IMR-90 (cell line): ENCODE measurements around the gene ZACN. TPM values are rescaled to one million over a fixed set of nuclear protein-coding genes. Genes with fewer than 3 reads are reported as not detected.

Source experiments
- ATAC-seq: fragments of 200-7000 bp; cut with Tn5 transposase; 2 replicates; pipeline ENCODE4 v1.9.1; 2020; ENCODE audit warnings: low read depth, mild to moderate bottlenecking, moderate library complexity
- BruUV-seq: library from RNA; stranded (reverse); fragments of 400-500 nt; replicated peaks from 2 replicates; lab custom pipeline; 2021; lab: Mats Ljungman, UMichigan
- CTCF ChIA-PET: fragments of 300-600 bp; formaldehyde crosslinking; extraction: SDS; loops from one replicate; lab custom pipeline; 2021; ENCODE audit warnings: antibody characterized with exemption; lab: Yijun Ruan, JAX
- POLR2A ChIA-PET: fragments of 300-600 bp; sonication (Branson Sonifier 250); formaldehyde crosslinking; loops from one replicate; lab custom pipeline; 2022; ENCODE audit warnings: antibody characterized with exemption; ENCODE audit not compliant: unreplicated experiment; lab: Charles Lee
- DNase-seq: peaks from one replicate; pipeline ENCODE4 v3.0.0; 2013
- H2AFZ ChIP-seq: replicated peaks from 2 replicates; pipeline ENCODE3; 2013; ENCODE audit warnings: low read length, mild to moderate bottlenecking; ENCODE audit not compliant: poor library complexity
- H2AK5ac ChIP-seq: 2 replicates; pipeline ENCODE4 v1.6.1; 2013; ENCODE audit warnings: low read depth, low read length, inconsistent platforms
- H2AK9ac ChIP-seq: replicated peaks from 2 replicates; pipeline ENCODE3; 2013; ENCODE audit warnings: mild to moderate bottlenecking, low read depth, low read length, moderate library complexity; ENCODE audit not compliant: poor library complexity
- H2BK120ac ChIP-seq: 2 replicates; pipeline ENCODE4 v1.6.1; 2013; ENCODE audit warnings: low read depth, low read length, inconsistent platforms
- H2BK15ac ChIP-seq: 3 replicates; pipeline ENCODE4 v1.6.1; 2013; ENCODE audit warnings: low read depth, low read length, inconsistent platforms
- H2BK20ac ChIP-seq: 2 replicates; pipeline ENCODE4 v1.6.1; 2013; ENCODE audit warnings: low read depth, mild to moderate bottlenecking, inconsistent platforms, low read length, moderate library complexity
- H2BK5ac ChIP-seq: 2 replicates; pipeline ENCODE4 v1.6.1; 2013; ENCODE audit warnings: mild to moderate bottlenecking, low read depth, low read length, inconsistent platforms; ENCODE audit not compliant: poor library complexity, severe bottlenecking
- H3K14ac ChIP-seq: replicated peaks from 2 replicates; pipeline ENCODE4 v1.6.1; 2013; ENCODE audit warnings: low read depth, low read length, inconsistent platforms
- H3K18ac ChIP-seq: 2 replicates; pipeline ENCODE4 v1.6.1; 2013; ENCODE audit warnings: low read depth, low read length, control low read depth
- H3K23ac ChIP-seq: 2 replicates; pipeline ENCODE4 v1.6.1; 2013; ENCODE audit warnings: low read depth, low read length, inconsistent platforms
- H3K27ac ChIP-seq: 2 replicates; pipeline ENCODE4 v1.5.1; 2013; ENCODE audit warnings: mild to moderate bottlenecking, control low read depth, low read length; ENCODE audit not compliant: insufficient read depth
- H3K27me3 ChIP-seq: 2 replicates; pipeline ENCODE4 v1.6.1; 2013; ENCODE audit warnings: low read length; ENCODE audit not compliant: control insufficient read depth, insufficient read depth
- H3K36me3 ChIP-seq: 2 replicates; pipeline ENCODE4 v1.6.1; 2013; ENCODE audit warnings: low read length, mixed read lengths; ENCODE audit not compliant: control insufficient read depth, insufficient read depth
- H3K4ac ChIP-seq: 2 replicates; pipeline ENCODE4 v1.6.1; 2013; ENCODE audit warnings: low read depth, low read length, inconsistent platforms
- H3K4me1 ChIP-seq: 2 replicates; pipeline ENCODE4 v1.6.1; 2013; ENCODE audit warnings: low read length, mixed read lengths; ENCODE audit not compliant: control insufficient read depth, insufficient read depth
- H3K4me2 ChIP-seq: 2 replicates; pipeline ENCODE4 v1.6.1; 2013; ENCODE audit warnings: low read depth, mild to moderate bottlenecking, control low read depth, low read length, moderate library complexity
- H3K4me3 ChIP-seq: 2 replicates; pipeline ENCODE4 v1.5.1; 2013; ENCODE audit warnings: low read depth, mild to moderate bottlenecking, control low read depth, low read length, moderate library complexity; ENCODE audit not compliant: insufficient read depth
- H3K56ac ChIP-seq: 2 replicates; pipeline ENCODE4 v1.6.1; 2013; ENCODE audit warnings: low read length, inconsistent platforms; ENCODE audit not compliant: insufficient read depth; ENCODE audit errors: extremely low read depth
- H3K79me1 ChIP-seq, 2 experiments: 2 replicates each; pipeline ENCODE4 v1.6.1; 2013; ENCODE audit warnings: low read length in 2 of 2, inconsistent platforms in 1 of 2, low read depth in 1 of 2
- H3K9ac ChIP-seq: 2 replicates; pipeline ENCODE4 v1.6.1; 2013; ENCODE audit warnings: low read depth, low read length, control low read depth
- H3K9me1 ChIP-seq: 2 replicates; pipeline ENCODE4 v1.6.1; 2013; ENCODE audit warnings: low read length, inconsistent platforms; ENCODE audit not compliant: insufficient read depth
- H3K9me3 ChIP-seq: 2 replicates; pipeline ENCODE4 v1.6.1; 2013; ENCODE audit warnings: low read length; ENCODE audit not compliant: control insufficient read depth, insufficient read depth
- H4K20me1 ChIP-seq: 2 replicates; pipeline ENCODE4 v1.6.1; 2013; ENCODE audit warnings: low read length, inconsistent platforms; ENCODE audit not compliant: insufficient read depth
- H4K5ac ChIP-seq: 2 replicates; pipeline ENCODE4 v1.6.1; 2013; ENCODE audit warnings: mild to moderate bottlenecking, low read depth, low read length, control low read depth
- H4K8ac ChIP-seq, 2 experiments: 2 replicates each; pipeline ENCODE4 v1.6.1; 2013; ENCODE audit warnings: low read depth in 2 of 2, low read length in 2 of 2, control low read depth in 1 of 2, inconsistent platforms in 1 of 2
- H4K91ac ChIP-seq: 2 replicates; pipeline ENCODE4 v1.6.1; 2013; ENCODE audit warnings: low read depth, low read length, inconsistent platforms; ENCODE audit not compliant: insufficient read depth
- BHLHE40 ChIP-seq: fragments of 150-350 bp; IDR thresholded peaks from 2 replicates; pipeline ENCODE4 v1.6.1; 2016; ENCODE audit warnings: mild to moderate bottlenecking, low read depth, low read length
- CEBPB ChIP-seq: IDR thresholded peaks from 2 replicates; pipeline ENCODE4 v1.6.1; 2012; ENCODE audit warnings: low read depth, low read length, improper control_type of control experiment
- CHD1 ChIP-seq: IDR thresholded peaks from 2 replicates; pipeline ENCODE4 v1.6.1; 2012; ENCODE audit warnings: low read depth, low read length, improper control_type of control experiment
- ELK1 ChIP-seq: fragments of 150-350 bp; IDR thresholded peaks from 2 replicates; pipeline ENCODE4 v1.6.1; 2016; ENCODE audit warnings: low read depth, mild to moderate bottlenecking, low read length, moderate library complexity, borderline replicate concordance
- FOS ChIP-seq: fragments of 150-350 bp; IDR thresholded peaks from 2 replicates; pipeline ENCODE4 v1.6.1; 2016; ENCODE audit warnings: low read depth, low read length
- MAFK ChIP-seq: IDR thresholded peaks from 2 replicates; pipeline ENCODE4 v1.6.1; 2012; ENCODE audit warnings: low read depth, low read length, improper control_type of control experiment
- MXI1 ChIP-seq: IDR thresholded peaks from 2 replicates; pipeline ENCODE4 v1.6.1; 2012; ENCODE audit warnings: low read depth, mild to moderate bottlenecking, low read length, moderate library complexity, borderline replicate concordance
- RCOR1 ChIP-seq: IDR thresholded peaks from 2 replicates; pipeline ENCODE4 v1.6.1; 2012; ENCODE audit warnings: mild to moderate bottlenecking, low read length, improper control_type of control experiment; ENCODE audit not compliant: insufficient replicate concordance
- RFX5 ChIP-seq: IDR thresholded peaks from 2 replicates; pipeline ENCODE4 v1.8.0; 2012; ENCODE audit warnings: low read depth, mild to moderate bottlenecking, low read length, moderate library complexity
- SMC3 ChIP-seq: fragments of 150-350 bp; IDR thresholded peaks from 2 replicates; pipeline ENCODE4 v1.6.1; 2016; ENCODE audit warnings: low read depth, mild to moderate bottlenecking, antibody characterized with exemption, low read length, moderate library complexity
- USF2 ChIP-seq: fragments of 150-350 bp; IDR thresholded peaks from 2 replicates; pipeline ENCODE4 v1.6.1; 2017; ENCODE audit warnings: mild to moderate bottlenecking, antibody characterized with exemption, low read length, low read depth
- WGBS, 2 experiments: methylation state at CpG; one replicate each; pipeline versions ENCODE4 v1.1.5 to v1.1.7; 2013; ENCODE audit warnings: missing lambda C conversion rate in 2 of 2; ENCODE audit not compliant: insufficient read length in 1 of 2; ENCODE audit errors: extremely low coverage in 2 of 2; 5-methylcytosine and 5-hydroxymethylcytosine counted together
- dilution Hi-C: fragments of 300-500 bp; cut with HindIII; formaldehyde crosslinking; loops from one replicate; pipeline ENCODE4 v1.14.3; 2018; ENCODE audit warnings: low sequenced_read_pairs; ENCODE audit not compliant: unreplicated experiment
- in situ Hi-C: fragments of 300-500 bp; cut with MboI; formaldehyde crosslinking; loops from 3 replicates; pipeline ENCODE4 v1.14.3; 2019; ENCODE audit warnings: low sequenced_read_pairs, inconsistent platforms, mixed read lengths
- intact Hi-C: fragments of 100-400 bp; cut with micrococcal nuclease; formaldehyde crosslinking; loops from 2 replicates; pipeline ENCODE4 v1.10.0; 2022
- polyA plus RNA-seq, 3 experiments: library from polyadenylated mRNA; depleted of rRNA; stranded (reverse); fragments of >200 nt; gene quantifications; 2 replicates each; pipeline ENCODE4 v1.2.3, GENCODE V29; 2012; ENCODE audit warnings: low replicate concordance in 1 of 3
- total RNA-seq: library from RNA; depleted of rRNA; stranded (reverse); fragments of >200 nt; gene quantifications from 2 replicates; pipeline ENCODE4 v1.2.3, GENCODE V29; 2012

Gene ZACN
- total and polyA plus RNA-seq, 2 of the 4 experiments (the other 2 are of a cell fraction), result not detected

GRCh38 chr17:76038050-76038449 is 40.9 kb upstream of the ZACN start:
- intact Hi-C loops (loop anchor here (5.0 kb wide), 1 partner anchor 34 kb away; the partner anchor contains the start of genes GALR2 and SRP68), dilution Hi-C loops (no loop called here), in situ Hi-C loops (no loop called here)
- Histone ChIP-seq H2BK20ac (no peak overlapping the region), H3K14ac (no peak overlapping the region), H2AK9ac (no peak overlapping the region), H3K56ac (no peak overlapping the region), H3K9ac (no peak overlapping the region), H2BK15ac (no peak overlapping the region), H3K79me1 (no peaks in the 10 kb centered on the region; a peak in 1 of 4 replicates), H3K27ac (no peak overlapping the region), H4K5ac (no peak overlapping the region), H3K27me3 (no peaks in the 10 kb centered on the region), H2BK5ac (no peak overlapping the region), H3K36me3 (peaks cover 43% of the 10 kb centered on the region), H3K4me1 (no peaks in the 10 kb centered on the region), H2AK5ac (no peak overlapping the region), H3K4ac (no peak overlapping the region), H3K18ac (no peak overlapping the region), H4K91ac (no peak overlapping the region), H3K4me3 (no peak overlapping the region), H4K8ac (no peak overlapping the region), H3K4me2 (no peak overlapping the region), H3K23ac (no peak overlapping the region), H3K9me3 (no peaks in the 10 kb centered on the region), H4K20me1 (0 out of 2 replicates have a peak, but pooled peaks cover 8% of the 10 kb centered on the region), H2AFZ (no peak overlapping the region), H2BK120ac (no peak overlapping the region), H3K9me1 (peaks cover 5% of the 10 kb centered on the region; the same call in 1 of the 2 replicates)
- CTCF ChIA-PET, result no interaction called here
- POLR2A ChIA-PET, result no interaction called here
- TF ChIP-seq RFX5 (no peak), ELK1 (no peak), SMC3 (no peak), CHD1 (no peak), BHLHE40 (no peak), FOS (no peak), CEBPB (no peak), USF2 (no peak), RCOR1 (no peak), MXI1 (no peak), MAFK (no peak)
- DNase-seq (peak; percentile 16), ATAC-seq (no peak)
- BruUV-seq, result no TSS peak
- 100% methylated on average over 3 of the region's 3 CpGs; no CpG with 5 or more reads in 1 of the 2 experiments for WGBS, 2 experiments
